Body of pancreas (tissue), 4 donors: ENCODE results near the gene UQCRH. TPM values are rescaled to one million over a fixed set of nuclear protein-coding genes. Genes with fewer than 3 reads are reported as not detected.

Experiments
- ATAC-seq: fragments of 150-250 bp; one replicate; pipeline ENCODE4 v1.9.1; 2016
- DNase-seq, 4 donors: peaks; one replicate each; pipeline ENCODE4 v3.0.0-alpha.2; 2019
- H3K27ac ChIP-seq, 4 donors: fragments of 200-600 bp; sonication (generic); 1 replicate in 3 of 4; 2 replicates in 1 of 4; pipeline versions ENCODE4 v1.5.1 to v1.6.1; 2016 to 2019; ENCODE audit warnings: mild to moderate bottlenecking in 1 of 4, mixed read lengths in 1 of 4, moderate library complexity in 1 of 4
- H3K27me3 ChIP-seq, 2 donors: fragments of 200-600 bp; sonication (generic); one replicate each; pipeline ENCODE4 v1.6.0; 2016; ENCODE audit warnings: mild to moderate bottlenecking in 1 of 2
- H3K36me3 ChIP-seq, 2 donors: fragments of 200-600 bp; sonication (generic); replicated peaks in 1 of 2; 2 replicates each; pipeline ENCODE4 v1.5.1; 2016; ENCODE audit warnings: low read depth in 2 of 2; ENCODE audit not compliant: insufficient read depth in 1 of 2
- H3K4me1 ChIP-seq: fragments of 200-600 bp; sonication (generic); one replicate; pipeline ENCODE4 v1.6.0; 2016
- H3K4me3 ChIP-seq, 2 donors: fragments of 200-600 bp; sonication (generic); 1 replicate in 1 of 2; 2 replicates in 1 of 2; pipeline ENCODE4 v1.5.1; 2016 to 2019
- H3K9me3 ChIP-seq, 3 donors: fragments of 200-600 bp; sonication (generic); 1 replicate in 2 of 3; 2 replicates in 1 of 3; pipeline ENCODE4 v1.5.1; 2016
- CTCF ChIP-seq, 7 experiments: fragments of 450-650 bp in 4 of 7; fragments of 200-600 bp in 3 of 7; sonication (generic) in 3 of 7; IDR thresholded peaks; one replicate each; pipeline ENCODE4 v1.5.1; 2016 to 2019; ENCODE audit warnings: antibody characterized with exemption in 7 of 7
- POLR2A ChIP-seq, 3 donors: fragments of 450-650 bp; IDR thresholded peaks; one replicate each; pipeline ENCODE4 v1.6.1; 2016; ENCODE audit warnings: antibody characterized with exemption in 3 of 3, mild to moderate bottlenecking in 2 of 3
- WGBS, 2 donors: methylation state at CpG; one replicate each; pipeline ENCODE4 v1.1.5; 2017; 5-methylcytosine and 5-hydroxymethylcytosine counted together
- intact Hi-C: fragments of 100-400 bp; cut with DNase I; formaldehyde crosslinking; loops from one replicate; pipeline ENCODE4 v1.15.1; 2023
- total RNA-seq, 2 donors: library from RNA; depleted of rRNA; stranded (reverse); fragments of >200 nt; gene quantifications; one replicate each; pipeline ENCODE4 v1.1.0, GENCODE V29; 2016

The UQCRH gene
- total RNA-seq, 2 donors from 2014 or later, result 92.4 to 195 TPM

- intact Hi-C loops, result no loop called here
- H3K27ac ChIP-seq, result no peak overlapping the region
These were observed 39.3 kb downstream of the UQCRH start for GRCh38 chr1:46342677-46343350.

GRCh38 chr1:46343351-46343695, 39.8 kb downstream of the UQCRH start:
- ATAC-seq (no peak), DNase-seq (no peak)
- Histone ChIP-seq H3K36me3 (peaks cover 0 to 7% of the 10 kb centered on the region in 2 donors), H3K27ac (no peak overlapping the region), H3K4me3 (no peak overlapping the region), H3K9me3 (no peaks in the 10 kb centered on the region), H3K4me1 (peaks cover 17% of the 10 kb centered on the region), H3K27me3 (no peaks in the 10 kb centered on the region)
- intact Hi-C loops, result no loop called here
- 90 to 91% methylated on average over 4 of the region's 4 CpGs for WGBS, 2 donors
- no peak for TF ChIP-seq CTCF (IDR thresholded peaks at IDR 0.05)
- no peak for TF ChIP-seq POLR2A (IDR thresholded peaks at IDR 0.05)

More at GRCh38 chr1:46342677-46343350, 39.3 kb downstream of the UQCRH start:
- Histone ChIP-seq H3K27me3 (no peaks in the 10 kb centered on the region), H3K9me3 (no peaks in the 10 kb centered on the region), H3K4me3 (no peak overlapping the region), H3K36me3 (peaks cover 0 to 7% of the 10 kb centered on the region in 2 donors), H3K4me1 (peaks cover 17% of the 10 kb centered on the region)
- DNase-seq, result no peak
- TF ChIP-seq CTCF (IDR thresholded peaks at IDR 0.05) (no peak), POLR2A (IDR thresholded peaks at IDR 0.05) (no peak)
- no peak for ATAC-seq
- 87 to 88% methylated on average over 8 of the region's 8 CpGs for WGBS, 2 donors

- peaks cover 0 to 7% of the 10 kb centered on the region in 2 donors for H3K36me3 ChIP-seq
- intact Hi-C loops, result no loop called here
- whole genome bisulfite sequencing, 2 donors, result 80 to 87% methylated on average over 4 of the region's 4 CpGs
These were observed 40.2 kb downstream of the UQCRH start for GRCh38 chr1:46343705-46344104.

GRCh38 chr1:46344481-46344880, 41.0 kb downstream of the UQCRH start:
- Histone ChIP-seq H3K4me3 (no peak overlapping the region), H3K27me3 (no peaks in the 10 kb centered on the region), H3K4me1 (peaks cover 16% of the 10 kb centered on the region), H3K36me3 (peaks cover 0 to 10% of the 10 kb centered on the region in 2 donors), H3K27ac (no peak overlapping the region), H3K9me3 (no peaks in the 10 kb centered on the region)
- WGBS, 2 donors, result 77 to 92% methylated on average over 3 of the region's 3 CpGs
- TF ChIP-seq POLR2A (IDR thresholded peaks at IDR 0.05), result no peak
- no peak for TF ChIP-seq CTCF (IDR thresholded peaks at IDR 0.05)
- no peak for DNase-seq
- no peak for ATAC-seq
- intact Hi-C loops, result no loop called here

More at GRCh38 chr1:46343705-46344104, 40.2 kb downstream of the UQCRH start:
- Histone ChIP-seq H3K4me1 (peaks cover 17% of the 10 kb centered on the region), H3K27me3 (no peaks in the 10 kb centered on the region), H3K9me3 (no peaks in the 10 kb centered on the region), H3K4me3 (no peak overlapping the region), H3K27ac (no peak overlapping the region)
- ATAC-seq, result no peak
- no peak for DNase-seq
- no peak for TF ChIP-seq POLR2A (IDR thresholded peaks at IDR 0.05)
- TF ChIP-seq CTCF (IDR thresholded peaks at IDR 0.05), result no peak

- no peak overlapping the region for H3K27ac ChIP-seq
- intact Hi-C loops, result no loop called here
- H3K4me3 ChIP-seq, result no peak overlapping the region
- no peak for DNase-seq
- no peaks in the 10 kb centered on the region for H3K27me3 ChIP-seq
- ATAC-seq, result no peak
- peaks cover 0 to 11% of the 10 kb centered on the region in 2 donors for H3K36me3 ChIP-seq
- H3K9me3 ChIP-seq, result no peaks in the 10 kb centered on the region
- TF ChIP-seq CTCF (IDR thresholded peaks at IDR 0.05) (no peak), POLR2A (IDR thresholded peaks at IDR 0.05) (no peak)
- peaks cover 12% of the 10 kb centered on the region for H3K4me1 ChIP-seq
These were observed 41.8 kb downstream of the UQCRH start for GRCh38 chr1:46345281-46345680.
